Esophagus squamous epithelium (tissue), 5 donors: ENCODE data around the gene ADAMTSL3. TPM values are rescaled to one million over a fixed set of nuclear protein-coding genes. Genes with fewer than 3 reads are reported as not detected.

Source experiments
- DNase-seq: peaks from one replicate; lab custom pipeline; 2025; lab: John Stamatoyannopoulos, UW
- H3K27ac ChIP-seq, 4 donors: fragments of 200-600 bp; sonication (generic); one replicate each; pipeline ENCODE4 v1.5.1; 2016 to 2019; ENCODE audit warnings: mild to moderate bottlenecking in 1 of 4
- H3K27me3 ChIP-seq, 4 donors: fragments of 200-600 bp; sonication (generic); 1 replicate in 3 of 4; 2 replicates in 1 of 4; pipeline versions ENCODE4 v1.5.1 to v1.6.0; 2017 to 2021; ENCODE audit warnings: antibody characterized with exemption in 1 of 4
- H3K36me3 ChIP-seq, 3 donors: fragments of 200-600 bp; sonication (generic); one replicate each; pipeline ENCODE4 v1.5.1; 2016 to 2019
- H3K4me1 ChIP-seq, 3 donors: fragments of 200-600 bp; sonication (generic); one replicate each; pipeline ENCODE4 v1.5.1; 2017 to 2019
- H3K4me3 ChIP-seq, 4 donors: fragments of 200-600 bp; sonication (generic); 1 replicate in 3 of 4; 2 replicates in 1 of 4; pipeline ENCODE4 v1.5.1; 2016 to 2019; ENCODE audit warnings: mild to moderate bottlenecking in 2 of 4, moderate library complexity in 1 of 4
- H3K9me3 ChIP-seq, 3 donors: fragments of 200-600 bp; sonication (generic); one replicate each; pipeline ENCODE4 v1.5.1; 2016 to 2019
- CTCF ChIP-seq, 6 experiments: fragments of 450-650 bp in 4 of 6; fragments of 200-600 bp in 2 of 6; sonication (generic) in 2 of 6; IDR thresholded peaks; one replicate each; pipeline ENCODE4 v1.5.1; 2016 to 2019; ENCODE audit warnings: antibody characterized with exemption in 6 of 6, mild to moderate bottlenecking in 4 of 6, moderate library complexity in 4 of 6
- POLR2A ChIP-seq, 4 donors: fragments of 450-650 bp; IDR thresholded peaks; one replicate each; pipeline ENCODE4 v1.6.1; 2017; ENCODE audit warnings: antibody characterized with exemption in 4 of 4, mild to moderate bottlenecking in 4 of 4, moderate library complexity in 3 of 4
- WGBS, 2 donors: methylation state at CpG; one replicate each; pipeline ENCODE4 v1.1.5; 2018; 5-methylcytosine and 5-hydroxymethylcytosine counted together
- intact Hi-C: fragments of 100-400 bp; cut with DNase I; formaldehyde crosslinking; loops from one replicate; pipeline ENCODE4 v1.15.0; 2022
- total RNA-seq, 4 donors: library from RNA; depleted of rRNA; stranded (reverse); fragments of >200 nt; gene quantifications; one replicate each; pipeline ENCODE4 v1.1.0, GENCODE V29; 2016
- donor health status: DM: yes; HTN: yes; CAD: no.

ADAMTSL3 gene
- total RNA-seq, 4 donors from 2014 or later = 0.11 to 3.2 (median 0.79) TPM

GRCh38 chr15:83830381-83830780 lies 176.5 kb downstream of the ADAMTSL3 start:
- H3K9me3 ChIP-seq = no peaks in the 10 kb centered on the region
- WGBS, 2 donors = 72 to 73% methylated on average over 4 of the region's 4 CpGs
- no peaks in the 10 kb centered on the region for H3K27me3 ChIP-seq
- no peak overlapping the region for H3K4me3 ChIP-seq
- intact Hi-C loops = no loop called here
- no peak for DNase-seq
- no peaks in the 10 kb centered on the region for H3K4me1 ChIP-seq
- TF ChIP-seq POLR2A (IDR thresholded peaks at IDR 0.05) (no peak), CTCF (IDR thresholded peaks at IDR 0.05) (no peak)
- no peak overlapping the region for H3K27ac ChIP-seq
- H3K36me3 ChIP-seq = no peaks in the 10 kb centered on the region

- TF ChIP-seq CTCF (IDR thresholded peaks at IDR 0.05) = no peak
- TF ChIP-seq POLR2A (IDR thresholded peaks at IDR 0.05) = no peak
- intact Hi-C loops = no loop called here
- 69 to 71% methylated on average over 4 of the region's 4 CpGs for whole genome bisulfite sequencing, 2 donors
- no peaks in the 10 kb centered on the region for H3K36me3 ChIP-seq
- no peak overlapping the region for H3K27ac ChIP-seq
- no peaks in the 10 kb centered on the region for H3K4me1 ChIP-seq
- H3K4me3 ChIP-seq = no peak overlapping the region
- no peaks in the 10 kb centered on the region for H3K27me3 ChIP-seq
- DNase-seq = no peak
- no peaks in the 10 kb centered on the region for H3K9me3 ChIP-seq
These were observed 179.6 kb downstream of the ADAMTSL3 start for GRCh38 chr15:83833569-83833968.

GRCh38 chr15:83835479-83835878 lies 181.6 kb downstream of the ADAMTSL3 start:
- TF ChIP-seq CTCF (IDR thresholded peaks at IDR 0.05) = no peak
- no peak for TF ChIP-seq POLR2A (IDR thresholded peaks at IDR 0.05)
- Histone ChIP-seq H3K4me1 (no peaks in the 10 kb centered on the region), H3K27ac (no peak overlapping the region), H3K36me3 (no peaks in the 10 kb centered on the region), H3K27me3 (no peaks in the 10 kb centered on the region), H3K9me3 (no peaks in the 10 kb centered on the region), H3K4me3 (no peak overlapping the region)
- 57 to 76% methylated on average over 1 of the region's 1 CpG for WGBS, 2 donors
- DNase-seq = no peak
- intact Hi-C loops = no loop called here

- no peak overlapping the region for H3K27ac ChIP-seq
- H3K4me1 ChIP-seq = no peaks in the 10 kb centered on the region
- DNase-seq = no peak
- no peaks in the 10 kb centered on the region for H3K36me3 ChIP-seq
- 13 to 16% methylated on average over 8 of the region's 8 CpGs for WGBS, 2 donors
- TF ChIP-seq POLR2A (IDR thresholded peaks at IDR 0.05) (no peak), CTCF (IDR thresholded peaks at IDR 0.05) (peak in 3 of 6 experiments; percentile 21 to 44 (median 26))
- H3K27me3 ChIP-seq = no peaks in the 10 kb centered on the region
- no peak overlapping the region for H3K4me3 ChIP-seq
- intact Hi-C loops = no loop called here
- no peaks in the 10 kb centered on the region for H3K9me3 ChIP-seq
These were observed 184.1 kb downstream of the ADAMTSL3 start for GRCh38 chr15:83837945-83838571.

GRCh38 chr15:83838763-83839162 lies 184.8 kb downstream of the ADAMTSL3 start:
- intact Hi-C loops = no loop called here
- WGBS, 2 donors = 48 to 66% methylated on average over 2 of the region's 2 CpGs

More at GRCh38 chr15:83838763-83839162, 184.8 kb downstream of the ADAMTSL3 start:
- no peak for DNase-seq
- Histone ChIP-seq H3K4me1 (no peaks in the 10 kb centered on the region), H3K36me3 (no peaks in the 10 kb centered on the region), H3K4me3 (no peak overlapping the region), H3K27me3 (no peaks in the 10 kb centered on the region), H3K27ac (no peak overlapping the region), H3K9me3 (no peaks in the 10 kb centered on the region)
- no peak for TF ChIP-seq CTCF (IDR thresholded peaks at IDR 0.05)
- TF ChIP-seq POLR2A (IDR thresholded peaks at IDR 0.05) = no peak
